ENCODE measurements around the gene DCC.

The DCC gene

DNA sequence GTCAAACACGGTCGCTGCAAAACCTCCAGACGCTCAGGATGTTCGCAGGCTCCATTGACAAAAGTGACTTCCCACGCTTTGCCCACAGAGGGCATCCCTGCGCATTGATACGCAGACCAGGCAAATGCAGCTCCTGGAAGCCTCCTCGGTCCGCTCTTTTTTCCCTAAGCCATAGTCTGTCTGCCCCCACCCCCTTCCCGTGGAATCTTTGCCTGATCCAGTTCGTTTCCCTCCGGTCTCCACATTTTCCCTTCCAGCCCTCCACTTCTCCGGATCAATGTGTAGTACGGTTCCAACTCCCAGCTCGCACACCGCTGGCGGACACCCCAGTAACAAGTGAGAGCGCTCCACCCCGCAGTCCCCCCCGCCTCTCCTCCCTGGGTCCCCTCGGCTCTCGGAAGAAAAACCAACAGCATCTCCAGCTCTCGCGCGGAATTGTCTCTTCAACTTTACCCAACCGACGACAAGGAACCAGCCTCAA lies at the start of gene DCC:
TSS of gene DCC (plus strand) at position 307 of the 481 bp plus-strand sequence. CDS start 591 bp downstream, outside the sequence.
- DNase-seq: no peak

- no peak for DNase-seq
Measured at GRCh38 chr18:52310651-52311050, 29.3 kb upstream of the DCC start.

DNA sequence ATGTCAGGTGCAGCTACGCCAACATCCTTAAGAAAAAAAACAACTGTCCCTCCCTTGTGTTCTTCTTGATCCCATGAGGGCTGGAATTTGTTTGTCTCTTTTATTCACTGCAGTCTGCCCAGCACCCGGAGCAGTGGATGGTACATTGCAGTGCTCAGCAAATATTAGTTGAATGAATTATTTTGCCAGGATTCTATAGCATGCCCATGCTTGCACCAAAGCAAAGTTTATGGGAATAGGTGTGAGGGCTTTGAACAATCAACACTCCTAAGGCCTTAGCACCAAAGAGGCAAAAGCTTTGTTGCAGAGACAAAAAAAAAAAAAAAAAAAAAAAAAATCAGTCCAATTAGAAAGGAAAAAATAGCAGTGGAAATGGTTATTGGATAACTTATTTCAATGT lies 28.7 kb upstream of the DCC start:
- no peak for DNase-seq

- DNase-seq: no peak
Measured at GRCh38 chr18:52312346-52312745, 27.7 kb upstream of the DCC start.

GRCh38 chr18:52313213-52313612 lies 26.8 kb upstream of the DCC start:
- no peak for DNase-seq

DNA sequence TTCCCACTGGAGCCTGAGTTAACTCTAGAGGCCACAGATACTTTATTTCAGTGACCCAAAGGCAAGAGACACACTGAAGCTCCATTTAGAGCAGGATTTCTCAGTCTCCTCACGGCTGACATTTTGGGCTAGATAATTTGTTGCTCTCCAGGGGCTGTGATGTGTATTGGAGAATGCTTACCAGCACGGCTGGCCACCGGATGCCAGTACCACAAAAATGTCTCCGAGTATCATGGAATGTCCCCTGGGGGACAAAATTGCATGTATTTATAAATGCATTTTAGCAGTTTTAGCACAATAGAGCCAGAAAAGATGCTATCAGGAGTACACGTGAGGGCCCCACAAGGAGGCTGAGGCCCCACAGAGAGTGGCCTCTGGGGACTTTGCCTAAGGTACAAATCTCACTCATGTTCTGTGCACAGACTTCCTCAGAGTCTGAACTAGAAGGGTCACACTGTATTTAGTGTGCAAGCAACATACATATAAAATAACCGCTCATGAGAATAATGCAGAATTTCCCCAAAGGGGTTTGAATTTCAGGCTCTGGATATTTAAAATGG lies 20.5 kb upstream of the DCC start:
- DNase-seq: no peak

DNA sequence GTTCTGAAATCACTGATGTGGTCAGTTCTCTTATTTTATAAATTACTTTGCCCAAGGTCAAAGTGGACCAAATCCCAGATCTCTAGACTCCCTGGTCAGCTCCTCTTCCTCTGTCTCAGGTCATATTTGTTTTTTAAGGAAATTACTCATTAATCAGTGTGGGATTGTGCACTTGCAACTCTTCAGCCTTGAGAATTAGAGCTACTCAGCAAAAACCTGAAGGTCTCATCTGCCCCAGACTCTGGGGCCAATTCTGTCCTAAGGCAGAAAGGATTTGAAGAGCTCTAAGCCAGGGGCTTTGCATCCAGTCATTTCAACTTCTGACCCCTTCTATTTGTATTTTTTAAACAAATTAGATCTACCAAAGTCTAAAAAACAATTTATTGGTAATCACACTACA lies 17.7 kb upstream of the DCC start:
- no peak for DNase-seq

DNA sequence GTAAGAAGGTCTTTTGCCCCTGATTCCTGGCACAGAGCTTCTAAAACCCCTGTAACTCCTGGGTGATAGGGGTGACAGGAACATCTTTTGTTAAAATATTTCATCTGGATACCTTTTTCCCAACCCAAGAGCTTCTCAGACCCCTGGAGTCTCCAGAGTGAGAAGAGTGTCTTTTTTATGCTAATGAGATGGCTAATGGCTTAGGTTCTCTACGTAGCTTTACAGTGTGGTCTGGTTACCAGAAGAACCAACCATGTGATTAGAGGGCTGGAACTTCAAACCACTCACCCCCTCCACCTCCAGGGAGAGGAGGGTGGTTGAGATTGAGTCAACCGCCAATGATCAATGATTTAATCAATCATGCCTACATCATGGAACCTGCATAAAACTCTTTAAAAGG lies 16.2 kb upstream of the DCC start:
- DNase-seq: no peak

- DNase-seq: no peak
Measured at GRCh38 chr18:52325997-52326396, 14.0 kb upstream of the DCC start.

- no peak for DNase-seq
Measured at GRCh38 chr18:52333860-52334259, 6.1 kb upstream of the DCC start.

DNA sequence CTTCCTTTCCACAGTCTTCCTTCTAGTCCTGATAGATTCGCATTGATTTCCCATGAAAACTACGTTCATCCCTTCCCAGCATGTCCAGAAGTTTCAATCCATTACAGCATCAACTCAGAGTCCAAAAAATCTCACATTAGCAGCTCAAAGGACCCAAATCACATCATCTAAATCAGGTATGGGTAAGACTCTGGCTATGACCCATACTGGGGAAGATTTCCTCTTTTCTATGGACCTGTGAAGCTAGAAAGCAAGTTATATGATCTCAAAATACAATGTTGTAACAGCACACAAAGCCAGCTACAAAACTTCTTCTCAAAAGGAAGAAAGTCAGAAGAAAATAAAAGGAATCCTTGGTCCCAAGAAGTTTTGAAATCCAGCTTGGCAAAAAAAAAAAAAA lies 5.7 kb upstream of the DCC start:
- no peak for DNase-seq

GRCh38 chr18:52334896-52335295 lies 5.1 kb upstream of the DCC start:
- no peak for DNase-seq

DNA sequence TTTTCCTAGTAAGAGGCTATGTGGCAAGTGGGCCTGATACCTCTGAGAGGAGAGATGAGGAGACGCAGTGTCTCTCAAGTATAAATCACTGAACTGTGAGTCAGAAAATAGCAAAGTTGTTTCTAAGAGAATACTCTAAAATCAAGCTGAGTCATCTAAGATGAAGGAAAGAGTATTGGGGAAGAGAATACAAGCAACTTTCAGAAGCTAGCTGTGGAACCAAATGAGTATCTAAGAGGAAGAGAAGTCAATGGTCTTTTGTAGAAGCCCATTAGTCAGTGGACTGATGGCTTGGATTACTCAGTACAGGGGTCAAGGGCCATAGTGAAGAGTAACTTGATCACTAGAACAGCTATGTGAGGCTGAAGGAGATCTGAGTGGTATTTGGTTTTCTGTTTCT lies 2.7 kb upstream of the DCC start:
- no peak for DNase-seq

DNA sequence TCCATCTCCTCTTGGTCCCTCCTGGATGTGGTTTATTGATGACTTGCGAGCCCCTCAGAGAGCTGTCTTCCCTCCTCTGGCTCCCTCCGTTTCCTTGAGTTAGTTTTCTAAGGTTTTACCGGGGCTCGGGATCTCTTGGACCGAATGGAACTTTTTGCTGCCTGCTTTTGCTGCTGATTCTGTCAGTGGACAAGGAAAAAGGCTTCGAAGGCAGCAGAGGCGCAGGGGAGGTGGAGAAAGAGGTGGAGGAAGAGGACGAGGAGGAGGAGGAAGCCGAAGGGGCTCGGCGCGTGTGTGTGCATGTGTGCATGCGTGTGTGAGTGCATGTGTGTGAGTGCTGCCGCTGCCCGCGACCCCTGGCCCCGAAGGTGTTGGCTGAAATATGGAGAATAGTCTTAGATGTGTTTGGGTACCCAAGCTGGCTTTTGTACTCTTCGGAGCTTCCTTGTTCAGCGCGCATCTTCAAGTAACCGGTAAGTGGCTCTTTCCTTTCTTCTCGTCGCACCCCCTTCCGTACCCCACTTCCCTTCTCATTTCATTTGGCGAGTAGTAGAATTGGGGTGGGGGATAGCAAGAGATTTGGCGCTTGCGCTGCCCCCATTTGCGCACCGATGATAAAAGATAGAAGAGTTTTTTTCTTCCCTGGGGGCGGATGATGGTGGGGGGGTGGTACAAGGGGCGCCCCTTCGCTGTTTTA lies 557 bp downstream of the DCC start:
- DNase-seq: no peak

DNA sequence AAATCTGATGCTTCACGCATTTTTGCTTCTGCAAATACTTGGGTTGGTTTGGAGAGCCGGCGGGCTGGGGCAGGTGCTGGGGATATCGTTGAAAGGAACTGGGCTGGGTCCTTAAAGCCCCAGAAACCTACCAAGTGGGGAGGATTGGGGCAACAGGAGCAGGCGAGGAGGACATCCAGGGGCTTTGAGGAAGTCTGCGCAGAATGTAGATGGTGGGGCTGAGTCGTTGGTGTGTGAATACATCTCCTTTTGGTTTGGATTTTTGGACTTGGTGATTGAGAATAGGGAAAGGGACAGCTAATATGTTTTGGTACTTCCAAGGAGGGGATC lies 1.1 kb downstream of the DCC start:
- DNase-seq: no peak

- DNase-seq: no peak
Measured at GRCh38 chr18:52341608-52342381, 1.8 kb downstream of the DCC start.

- DNase-seq: no peak
Measured at GRCh38 chr18:52342456-52342855, 2.5 kb downstream of the DCC start.

GRCh38 chr18:52343138-52343537 lies 3.1 kb downstream of the DCC start:
- no peak for DNase-seq

GRCh38 chr18:52343731-52344340 lies 3.8 kb downstream of the DCC start:
- no peak for DNase-seq

DNA sequence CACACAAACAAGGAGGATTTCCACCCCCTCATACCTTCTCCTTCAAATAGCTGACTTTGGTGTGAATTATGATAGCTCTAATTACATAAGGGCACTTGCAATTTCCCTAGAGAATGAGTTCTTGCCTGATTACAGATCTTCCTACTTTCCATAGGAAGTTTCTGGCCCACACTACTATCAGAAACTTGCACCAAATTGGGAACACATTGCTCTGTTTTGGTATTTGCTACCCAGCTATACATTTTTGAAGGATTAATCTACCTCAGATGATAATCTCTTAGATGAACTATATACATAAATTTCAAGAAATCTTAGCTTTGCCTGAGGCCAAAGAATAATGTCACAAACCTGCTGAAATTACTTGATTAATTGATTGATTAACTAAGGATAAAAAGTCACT lies 4.9 kb downstream of the DCC start:
- DNase-seq: no peak

DNA sequence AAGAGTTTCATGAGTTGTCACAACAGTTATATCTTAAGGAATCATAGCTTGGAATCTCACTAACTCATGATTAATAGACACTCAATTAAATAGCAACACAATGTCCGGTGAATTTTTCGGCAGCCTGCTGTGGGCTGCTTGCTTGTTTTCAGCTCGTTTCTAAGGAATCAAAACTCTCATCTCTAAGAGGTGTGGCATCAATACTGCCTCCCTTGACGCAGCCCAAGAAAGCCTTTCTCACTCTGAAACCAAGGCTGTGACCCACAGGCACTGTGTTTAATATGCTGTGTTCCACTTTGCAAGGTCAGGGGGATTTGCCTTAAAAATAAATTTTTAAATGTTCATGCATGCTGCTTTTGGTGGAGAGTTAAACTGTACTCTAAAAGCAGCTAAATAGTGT lies 5.4 kb downstream of the DCC start:
- DNase-seq: no peak

GRCh38 chr18:52348209-52348608 lies 8.2 kb downstream of the DCC start:
- DNase-seq: no peak

DNA sequence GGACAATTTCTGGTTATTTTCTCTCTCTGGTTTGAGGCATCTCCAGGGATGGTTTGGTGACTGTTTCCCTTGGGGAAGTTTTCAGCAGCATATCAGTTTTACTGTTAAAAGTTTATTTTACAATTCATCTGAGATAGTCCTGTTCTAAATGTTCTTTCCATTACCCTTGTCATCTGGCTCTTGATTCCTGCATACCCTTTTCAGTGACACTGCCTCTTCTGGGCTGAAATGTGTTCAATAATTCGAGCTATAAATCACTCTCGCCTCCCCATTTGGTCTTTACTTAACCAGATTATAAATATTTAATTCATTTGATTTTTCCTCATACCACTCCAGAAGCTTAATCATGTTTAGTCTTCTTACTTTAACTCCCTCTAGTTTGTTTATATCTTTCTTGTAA lies 9.5 kb downstream of the DCC start:
- no peak for DNase-seq

DNA sequence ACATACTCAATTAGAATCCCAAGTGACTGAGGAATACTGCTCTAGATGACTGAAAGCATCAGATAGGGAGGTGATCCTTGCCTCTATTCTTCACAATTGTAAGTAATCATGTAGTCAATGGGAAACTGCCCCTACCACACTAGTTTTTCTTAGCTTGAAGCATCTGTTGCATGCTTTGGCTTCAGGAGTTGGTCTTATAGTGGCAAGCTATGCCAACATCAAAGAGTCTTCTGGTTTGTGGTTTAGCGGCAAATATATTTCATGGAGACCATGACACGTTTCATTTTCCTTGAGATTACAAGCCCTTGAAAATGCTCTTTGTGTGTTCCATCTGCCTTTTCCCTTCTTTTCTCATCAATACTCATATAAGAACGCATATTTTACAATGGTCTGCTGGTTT lies 12.9 kb downstream of the DCC start:
- no peak for DNase-seq
